Activated naive CD8-positive, alpha-beta T cell treated with anti-CD3 and anti-CD28 coated beads, Interleukin-2, amount 50 U/mL, for 24 hours (primary cell): Measurements from ENCODE around the gene ZSWIM1.

Source experiments
- ATAC-seq: fragments of 150-1000 bp; cut with Tn5 transposase; one replicate; pipeline ENCODE4 v1.10.0; 2021
- DNase-seq: peaks from one replicate; pipeline ENCODE4 v3.0.0; 2021
- H3K27ac Mint-ChIP-seq: one replicate; pipeline ENCODE4 v1.8.0; 2021; ENCODE audit warnings: mild to moderate bottlenecking, mixed read lengths
- H3K27me3 Mint-ChIP-seq: one replicate; pipeline ENCODE4 v1.8.0; 2021; ENCODE audit warnings: mixed read lengths
- H3K36me3 Mint-ChIP-seq: one replicate; pipeline ENCODE4 v1.8.0; 2021; ENCODE audit warnings: low read depth, mixed read lengths
- H3K4me1 Mint-ChIP-seq: one replicate; pipeline ENCODE4 v1.8.0; 2021; ENCODE audit warnings: mixed read lengths
- H3K4me3 Mint-ChIP-seq: one replicate; pipeline ENCODE4 v1.8.0; 2021; ENCODE audit warnings: mild to moderate bottlenecking, moderate library complexity, mixed read lengths
- H3K9me3 Mint-ChIP-seq: one replicate; pipeline ENCODE4 v1.8.0; 2021; ENCODE audit warnings: mixed read lengths

The ZSWIM1 gene

GRCh38 chr20:45880988-45881788 is at the start of gene ZSWIM1:
TSS of gene ZSWIM1 (plus strand) at chr20:45881227. CDS start at chr20:45882593, 1,366 bp downstream.
- H3K4me1 Mint-ChIP-seq = peaks cover 45% of the 10 kb centered on the region
- peaks cover 16% of the 10 kb centered on the region for H3K36me3 Mint-ChIP-seq
- peak within 1 kb of the TSS; percentile 90 for H3K27ac Mint-ChIP-seq
- H3K4me3 Mint-ChIP-seq = peak within 1 kb of the TSS; percentile 91
- ATAC-seq = peak; percentile 94
- no peaks in the 10 kb centered on the region for H3K9me3 Mint-ChIP-seq
- DNase-seq = peak; percentile 99
- H3K27me3 Mint-ChIP-seq = no peaks in the 10 kb centered on the region

- DNase-seq (no peak), ATAC-seq (no peak)
- Mint-ChIP-seq H3K4me1 (peaks cover 9% of the 10 kb centered on the region), H3K27me3 (peaks cover 11% of the 10 kb centered on the region), H3K4me3 (peak overlapping the region; percentile 75), H3K36me3 (no peaks in the 10 kb centered on the region), H3K9me3 (no peaks in the 10 kb centered on the region), H3K27ac (no peak overlapping the region)
Measured at GRCh38 chr20:45832619-45833018, 48.4 kb upstream of the ZSWIM1 start.

- ATAC-seq (peak; percentile 52), DNase-seq (peak; percentile 35)
- Mint-ChIP-seq H3K27ac (no peak within 1 kb of the TSS), H3K4me3 (peak within 1 kb of the TSS; percentile 75), H3K27me3 (peaks cover 11% of the 10 kb centered on the region), H3K9me3 (no peaks in the 10 kb centered on the region), H3K4me1 (peaks cover 9% of the 10 kb centered on the region), H3K36me3 (no peaks in the 10 kb centered on the region)
Measured at GRCh38 chr20:45833030-45833882, 47.8 kb upstream of the ZSWIM1 start, which contains the start of gene SNX21. TSS of gene SNX21 (plus strand) at chr20:45833799. CDS start at chr20:45833920, 121 bp downstream.

GRCh38 chr20:45833883-45834796 is 46.9 kb upstream of the ZSWIM1 start:
- ATAC-seq = peak; percentile 73
- H3K9me3 Mint-ChIP-seq = no peaks in the 10 kb centered on the region
- H3K4me1 Mint-ChIP-seq = peaks cover 9% of the 10 kb centered on the region
- H3K36me3 Mint-ChIP-seq = no peaks in the 10 kb centered on the region
- H3K27me3 Mint-ChIP-seq = peaks cover 11% of the 10 kb centered on the region
- peak; percentile 43 for DNase-seq
- H3K27ac Mint-ChIP-seq = no peak overlapping the region
- H3K4me3 Mint-ChIP-seq = peak overlapping the region; percentile 38

- H3K4me3 Mint-ChIP-seq = peak overlapping the region; percentile 38
- DNase-seq (no peak), ATAC-seq (no peak)
- H3K27ac Mint-ChIP-seq = no peak overlapping the region
- peaks cover 11% of the 10 kb centered on the region for H3K27me3 Mint-ChIP-seq
- no peaks in the 10 kb centered on the region for H3K36me3 Mint-ChIP-seq
- H3K4me1 Mint-ChIP-seq = peaks cover 9% of the 10 kb centered on the region
- no peaks in the 10 kb centered on the region for H3K9me3 Mint-ChIP-seq
Measured at GRCh38 chr20:45834797-45835161, 46.2 kb upstream of the ZSWIM1 start.

- no peak for ATAC-seq
- Mint-ChIP-seq H3K4me3 (no peak overlapping the region), H3K4me1 (peaks cover 9% of the 10 kb centered on the region), H3K9me3 (no peaks in the 10 kb centered on the region), H3K27me3 (peaks cover 9% of the 10 kb centered on the region), H3K36me3 (no peaks in the 10 kb centered on the region), H3K27ac (no peak overlapping the region)
- DNase-seq = no peak
Measured at GRCh38 chr20:45835329-45835765, 45.7 kb upstream of the ZSWIM1 start.

GRCh38 chr20:45835825-45836224 is 45.2 kb upstream of the ZSWIM1 start:
- no peaks in the 10 kb centered on the region for H3K36me3 Mint-ChIP-seq
- no peaks in the 10 kb centered on the region for H3K9me3 Mint-ChIP-seq
- H3K27me3 Mint-ChIP-seq = peaks cover 8% of the 10 kb centered on the region
- H3K4me1 Mint-ChIP-seq = peaks cover 9% of the 10 kb centered on the region
- DNase-seq (no peak), ATAC-seq (no peak)
- no peak overlapping the region for H3K4me3 Mint-ChIP-seq
- no peak overlapping the region for H3K27ac Mint-ChIP-seq

- H3K27ac Mint-ChIP-seq = no peak overlapping the region
- no peaks in the 10 kb centered on the region for H3K9me3 Mint-ChIP-seq
- H3K36me3 Mint-ChIP-seq = no peaks in the 10 kb centered on the region
- no peak for ATAC-seq
- no peak overlapping the region for H3K4me3 Mint-ChIP-seq
- DNase-seq = no peak
- H3K27me3 Mint-ChIP-seq = peaks cover 5% of the 10 kb centered on the region
- H3K4me1 Mint-ChIP-seq = peaks cover 9% of the 10 kb centered on the region
Measured at GRCh38 chr20:45836841-45837240, 44.2 kb upstream of the ZSWIM1 start.

GRCh38 chr20:45840700-45841198 is 40.3 kb upstream of the ZSWIM1 start:
- Mint-ChIP-seq H3K36me3 (peaks cover 11% of the 10 kb centered on the region), H3K4me1 (no peaks in the 10 kb centered on the region), H3K27ac (no peak overlapping the region), H3K27me3 (no peaks in the 10 kb centered on the region), H3K9me3 (no peaks in the 10 kb centered on the region), H3K4me3 (no peak overlapping the region)
- no peak for DNase-seq
- ATAC-seq = no peak

GRCh38 chr20:45841407-45842129 is 39.5 kb upstream of the ZSWIM1 start:
- ATAC-seq = no peak
- H3K9me3 Mint-ChIP-seq = no peaks in the 10 kb centered on the region
- no peak overlapping the region for H3K4me3 Mint-ChIP-seq
- no peak overlapping the region for H3K27ac Mint-ChIP-seq
- DNase-seq = no peak
- H3K4me1 Mint-ChIP-seq = no peaks in the 10 kb centered on the region
- H3K27me3 Mint-ChIP-seq = no peaks in the 10 kb centered on the region
- peaks cover 11% of the 10 kb centered on the region for H3K36me3 Mint-ChIP-seq

- H3K4me3 Mint-ChIP-seq = no peak overlapping the region
- H3K27ac Mint-ChIP-seq = no peak overlapping the region
- H3K4me1 Mint-ChIP-seq = no peaks in the 10 kb centered on the region
- ATAC-seq = no peak
- peaks cover 11% of the 10 kb centered on the region for H3K36me3 Mint-ChIP-seq
- DNase-seq = no peak
- no peaks in the 10 kb centered on the region for H3K27me3 Mint-ChIP-seq
- H3K9me3 Mint-ChIP-seq = no peaks in the 10 kb centered on the region
Measured at GRCh38 chr20:45842169-45842812, 38.7 kb upstream of the ZSWIM1 start.

GRCh38 chr20:45843506-45843905 is 37.5 kb upstream of the ZSWIM1 start:
- H3K9me3 Mint-ChIP-seq = no peaks in the 10 kb centered on the region

GRCh38 chr20:45845452-45845851 is 35.6 kb upstream of the ZSWIM1 start:
- H3K4me3 Mint-ChIP-seq = no peak overlapping the region
- ATAC-seq (no peak), DNase-seq (no peak)
- no peaks in the 10 kb centered on the region for H3K4me1 Mint-ChIP-seq
- no peak overlapping the region for H3K27ac Mint-ChIP-seq
- peaks cover 11% of the 10 kb centered on the region for H3K36me3 Mint-ChIP-seq
- H3K27me3 Mint-ChIP-seq = no peaks in the 10 kb centered on the region
- H3K9me3 Mint-ChIP-seq = no peaks in the 10 kb centered on the region

More at GRCh38 chr20:45843506-45843905, 37.5 kb upstream of the ZSWIM1 start:
- Mint-ChIP-seq H3K27ac (no peak overlapping the region), H3K4me3 (no peak overlapping the region), H3K27me3 (no peaks in the 10 kb centered on the region), H3K36me3 (peaks cover 11% of the 10 kb centered on the region), H3K4me1 (no peaks in the 10 kb centered on the region)
- ATAC-seq (no peak), DNase-seq (no peak)
